Epithelial cell of alveolus of lung (primary cell): ENCODE measurements around the gene SEL1L3. TPM values are rescaled to one million over a fixed set of nuclear protein-coding genes. Genes with fewer than 3 reads are reported as not detected.

ENCODE experiments used
- total RNA-seq: library from RNA; depleted of rRNA; stranded (reverse); fragments of >200 nt; gene quantifications from 2 replicates; pipeline ENCODE4 v1.2.1, GENCODE V29; 2015

The SEL1L3 gene
- 23.3 and 75.5 TPM in 2 replicates for total RNA-seq

GRCh38 chr4:25862411-25863346, at the start of gene SEL1L3:
SEL1L3 (minus strand) TSS chr4:25862988; CDS start chr4:25862836, 152 bp downstream.

Other genes with a start within 250 kb of the SEL1L3 start
- under 0.01 TPM in 1 of 2 replicates, not detected in the other for gene SLC34A2, start 207.1 kb downstream of the SEL1L3 start, total RNA-seq
- gene SMIM20, start 51.2 kb upstream of the SEL1L3 start, total RNA-seq: 43.3 and 46.0 TPM in 2 replicates